Esophagus squamous epithelium (tissue), 4 donors: ENCODE data around the gene ABHD15.

ENCODE experiments used
- CTCF ChIP-seq, 6 experiments: fragments of 450-650 bp in 4 of 6; fragments of 200-600 bp in 2 of 6; sonication (generic) in 2 of 6; IDR thresholded peaks; one replicate each; pipeline ENCODE4 v1.5.1; 2016 to 2019; ENCODE audit warnings: antibody characterized with exemption in 6 of 6, mild to moderate bottlenecking in 4 of 6, moderate library complexity in 4 of 6
- POLR2A ChIP-seq, 4 donors: fragments of 450-650 bp; IDR thresholded peaks; one replicate each; pipeline ENCODE4 v1.6.1; 2017; ENCODE audit warnings: antibody characterized with exemption in 4 of 4, mild to moderate bottlenecking in 4 of 4, moderate library complexity in 3 of 4

- TF ChIP-seq CTCF (IDR thresholded peaks at IDR 0.05): peak in 2 of 6 experiments; percentile 5 to 10
- TF ChIP-seq POLR2A (IDR thresholded peaks at IDR 0.05): peak in 2 of 4 donors; percentile 66 to 70
These were observed at the start of gene ABHD15 for GRCh38 chr17:29566473-29567303.
